Liver (tissue), 9 donors: ENCODE data around the gene ADAMTS7. TPM values are rescaled to one million over a fixed set of nuclear protein-coding genes. Genes with fewer than 3 reads are reported as not detected.

Source experiments
- DNase-seq: peaks from one replicate; pipeline ENCODE4 v3.0.0-alpha.2; 2017; ENCODE audit warnings: low spot score
- H3K27ac ChIP-seq, 2 donors: one replicate each; pipeline ENCODE4 v1.7.0; 2013; ENCODE audit warnings: inconsistent platforms in 2 of 2, low read length in 2 of 2, control low read depth in 1 of 2, low read depth in 1 of 2, mild to moderate bottlenecking in 1 of 2
- H3K27me3 ChIP-seq, 4 donors: one replicate each; pipeline versions ENCODE4 v1.6.1 to v1.7.0; 2013; ENCODE audit warnings: low read length in 3 of 4, inconsistent platforms in 1 of 4, mild to moderate bottlenecking in 1 of 4, moderate library complexity in 1 of 4; ENCODE audit not compliant: control insufficient read depth in 4 of 4, insufficient read depth in 4 of 4
- H3K36me3 ChIP-seq, 4 donors: one replicate each; pipeline versions ENCODE4 v1.6.1 to v1.7.0; 2013; ENCODE audit warnings: low read length in 3 of 4, mild to moderate bottlenecking in 3 of 4, low read depth in 1 of 4, moderate library complexity in 1 of 4; ENCODE audit not compliant: control insufficient read depth in 4 of 4, insufficient read depth in 3 of 4
- H3K4me1 ChIP-seq, 4 donors: one replicate each; pipeline versions ENCODE4 v1.6.1 to v1.7.0; 2013; ENCODE audit warnings: low read length in 3 of 4, mild to moderate bottlenecking in 3 of 4, moderate library complexity in 1 of 4; ENCODE audit not compliant: control insufficient read depth in 4 of 4, insufficient read depth in 4 of 4
- H3K4me3 ChIP-seq, 3 donors: one replicate each; pipeline versions ENCODE4 v1.6.1 to v1.7.0; 2013; ENCODE audit warnings: low read length in 3 of 3, control low read depth in 1 of 3, low read depth in 1 of 3, mild to moderate bottlenecking in 1 of 3
- H3K9ac ChIP-seq, 2 donors: one replicate each; pipeline ENCODE4 v1.7.0; 2013; ENCODE audit warnings: low read length in 2 of 2, mild to moderate bottlenecking in 2 of 2, moderate library complexity in 2 of 2, control low read depth in 1 of 2, low read depth in 1 of 2
- H3K9me3 ChIP-seq, 4 donors: one replicate each; pipeline versions ENCODE4 v1.6.1 to v1.7.0; 2013; ENCODE audit warnings: low read length in 3 of 4; ENCODE audit not compliant: control insufficient read depth in 4 of 4
- ATF3 ChIP-seq: IDR thresholded peaks from 2 replicates; pipeline ENCODE4 v1.6.1; 2016; ENCODE audit warnings: antibody characterized with exemption
- EGR1 ChIP-seq, 2 donors: IDR thresholded peaks; 2 replicates each; pipeline ENCODE4 v1.6.1; 2016 to 2018; ENCODE audit warnings: antibody characterized with exemption in 2 of 2, low read depth in 2 of 2
- FOXA1 ChIP-seq: IDR thresholded peaks from 2 replicates; pipeline ENCODE4 v1.6.1; 2016; ENCODE audit warnings: antibody characterized with exemption
- FOXA2 ChIP-seq: IDR thresholded peaks from 2 replicates; pipeline ENCODE4 v1.6.1; 2016; ENCODE audit warnings: antibody characterized with exemption
- HNF4A ChIP-seq, 2 donors: conservative IDR thresholded peaks; 2 replicates each; pipeline ENCODE4 v1.6.1; 2016; ENCODE audit warnings: antibody characterized with exemption in 2 of 2, mild to moderate bottlenecking in 2 of 2
- HNF4G ChIP-seq: IDR thresholded peaks from 2 replicates; pipeline ENCODE4 v1.6.1; 2016; ENCODE audit warnings: antibody characterized with exemption
- JUND ChIP-seq, 2 donors: IDR thresholded peaks; 2 replicates each; pipeline ENCODE4 v1.6.1; 2016; ENCODE audit warnings: antibody characterized with exemption in 2 of 2
- MAX ChIP-seq: IDR thresholded peaks from 2 replicates; pipeline ENCODE4 v1.6.1; 2016; ENCODE audit warnings: antibody characterized with exemption
- NR2F2 ChIP-seq: IDR thresholded peaks from 2 replicates; pipeline ENCODE4 v1.6.1; 2016; ENCODE audit warnings: antibody characterized with exemption
- RAD21 ChIP-seq, 2 donors: IDR thresholded peaks; 2 replicates each; pipeline ENCODE4 v1.6.1; 2016; ENCODE audit warnings: antibody characterized with exemption in 2 of 2, mild to moderate bottlenecking in 2 of 2
- RXRA ChIP-seq, 2 donors: IDR thresholded peaks; 2 replicates each; pipeline ENCODE4 v1.6.1; 2017 to 2018; ENCODE audit warnings: antibody characterized with exemption in 2 of 2, mild to moderate bottlenecking in 1 of 2
- SP1 ChIP-seq: IDR thresholded peaks from 2 replicates; pipeline ENCODE4 v1.6.1; 2018; ENCODE audit warnings: antibody characterized with exemption, mild to moderate bottlenecking
- TAF1 ChIP-seq: conservative IDR thresholded peaks from 2 replicates; pipeline ENCODE4 v1.6.1; 2016; ENCODE audit warnings: antibody characterized with exemption, mild to moderate bottlenecking
- YY1 ChIP-seq: IDR thresholded peaks from 2 replicates; pipeline ENCODE4 v1.6.1; 2016; ENCODE audit warnings: antibody characterized with exemption, mild to moderate bottlenecking
- ZBTB33 ChIP-seq: IDR thresholded peaks from 2 replicates; pipeline ENCODE4 v1.6.1; 2016; ENCODE audit warnings: antibody characterized with exemption
- WGBS: extraction: QIAGEN DNeasy Blood & Tissue Kit; methylation state at CpG from one replicate; pipeline ENCODE4 v1.1.7; 2013; 5-methylcytosine and 5-hydroxymethylcytosine counted together
- polyA plus RNA-seq, 2 donors: library from polyadenylated mRNA; stranded (reverse) in 1 of 2; unstranded in 1 of 2; fragments of 200-250 nt in 1 of 2; fragments of >200 nt in 1 of 2; fragmentation: Nextera tagmentation in 1 of 2; extraction: Ambion mirVana in 1 of 2; gene quantifications; one replicate each; pipeline versions ENCODE4 v1.2.1 to v1.2.3, GENCODE V29; 2013 to 2015
- total RNA-seq, 2 donors: library from RNA; depleted of rRNA; stranded (reverse); fragments of >200 nt; gene quantifications; one replicate each; pipeline ENCODE4 v1.2.3, GENCODE V29; 2014
- TF ChIP-seq, protein P1 (sequence below): IDR thresholded peaks from 2 replicates; pipeline ENCODE4 v1.6.1; 2016; ENCODE audit warnings: antibody characterized with exemption, mild to moderate bottlenecking
- TF ChIP-seq, protein P2 (sequence below): fragments of 150-350 bp; IDR thresholded peaks from 2 replicates; pipeline ENCODE4 v1.5.1; 2017; ENCODE audit warnings: improper control_type of control experiment, low read depth, low read length; ENCODE audit not compliant: missing input control
- donor health status: healthy.
- donor health status: healthy.
- donor health status: healthy.
- donor health status: healthy.
- donor health status: healthy.

ADAMTS7 gene
- total and polyA plus RNA-seq, 4 donors, result 0.13 to 2.4 (median 1.3) TPM

DNA sequence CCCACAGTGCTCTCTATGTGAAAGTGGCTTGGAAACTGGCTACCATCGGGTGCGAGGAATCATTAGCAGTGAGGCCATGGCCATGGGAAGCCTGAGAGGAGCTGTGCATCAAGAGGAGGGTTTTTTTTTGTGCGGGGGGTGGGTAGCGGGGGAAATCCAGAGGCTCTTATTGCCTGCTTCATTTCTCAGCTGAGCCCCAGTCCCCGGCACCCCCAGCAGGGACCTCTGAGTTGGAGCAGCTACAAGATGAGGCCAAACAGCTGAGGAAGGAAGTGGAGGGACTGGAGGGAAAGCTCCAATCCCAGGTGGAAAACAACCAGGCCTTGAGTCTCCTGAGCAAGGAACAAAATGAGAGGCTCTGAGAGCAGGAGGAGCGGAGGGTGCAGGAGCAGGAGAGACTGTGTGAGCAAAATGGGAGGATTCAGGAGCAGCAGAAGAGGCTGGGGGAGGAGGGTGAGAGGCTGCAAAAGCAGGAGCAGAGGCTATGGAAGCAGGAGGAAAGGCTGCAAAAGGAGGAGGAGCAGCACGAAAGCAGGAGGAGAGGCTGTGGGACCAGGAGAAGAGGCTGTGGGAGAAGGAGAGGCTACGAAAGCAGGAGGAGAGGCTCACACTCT is 76.7 kb downstream of the ADAMTS7 start:
- DNase-seq, result no peak
- WGBS, result 84% methylated on average over 8 of the region's 8 CpGs

DNA sequence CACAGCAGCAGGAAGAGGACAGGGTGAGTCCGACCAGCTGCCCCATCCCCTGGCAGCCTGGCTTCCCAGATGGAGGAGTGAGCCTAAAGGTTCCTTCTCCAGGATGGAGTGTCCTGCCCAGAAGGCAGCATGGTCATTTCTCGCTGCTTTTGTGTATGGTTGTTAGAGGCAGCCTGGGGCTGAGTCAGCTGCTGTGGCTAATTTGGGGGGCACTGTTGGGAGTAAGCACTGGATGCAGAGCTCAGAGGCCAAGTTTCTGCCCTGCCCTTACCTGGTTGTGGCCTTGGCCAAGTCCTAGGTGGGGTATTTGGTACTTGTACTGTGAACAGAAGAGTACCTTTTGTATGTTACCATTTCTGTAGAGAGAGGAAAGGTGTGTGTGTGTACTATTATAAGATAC is 78.6 kb downstream of the ADAMTS7 start:
- no peak for TF ChIP-seq YY1
- no peak for TF ChIP-seq NR2F2
- no peak for TF ChIP-seq HNF4G
- no peak for TF ChIP-seq JUND (IDR thresholded peaks at IDR 0.05)
- no peak for TF ChIP-seq EGR1 (IDR thresholded peaks at IDR 0.05; ENCODE audit: low read depth in 2 of 2)
- no peak for TF ChIP-seq SP1
- TF ChIP-seq, protein P1, sequence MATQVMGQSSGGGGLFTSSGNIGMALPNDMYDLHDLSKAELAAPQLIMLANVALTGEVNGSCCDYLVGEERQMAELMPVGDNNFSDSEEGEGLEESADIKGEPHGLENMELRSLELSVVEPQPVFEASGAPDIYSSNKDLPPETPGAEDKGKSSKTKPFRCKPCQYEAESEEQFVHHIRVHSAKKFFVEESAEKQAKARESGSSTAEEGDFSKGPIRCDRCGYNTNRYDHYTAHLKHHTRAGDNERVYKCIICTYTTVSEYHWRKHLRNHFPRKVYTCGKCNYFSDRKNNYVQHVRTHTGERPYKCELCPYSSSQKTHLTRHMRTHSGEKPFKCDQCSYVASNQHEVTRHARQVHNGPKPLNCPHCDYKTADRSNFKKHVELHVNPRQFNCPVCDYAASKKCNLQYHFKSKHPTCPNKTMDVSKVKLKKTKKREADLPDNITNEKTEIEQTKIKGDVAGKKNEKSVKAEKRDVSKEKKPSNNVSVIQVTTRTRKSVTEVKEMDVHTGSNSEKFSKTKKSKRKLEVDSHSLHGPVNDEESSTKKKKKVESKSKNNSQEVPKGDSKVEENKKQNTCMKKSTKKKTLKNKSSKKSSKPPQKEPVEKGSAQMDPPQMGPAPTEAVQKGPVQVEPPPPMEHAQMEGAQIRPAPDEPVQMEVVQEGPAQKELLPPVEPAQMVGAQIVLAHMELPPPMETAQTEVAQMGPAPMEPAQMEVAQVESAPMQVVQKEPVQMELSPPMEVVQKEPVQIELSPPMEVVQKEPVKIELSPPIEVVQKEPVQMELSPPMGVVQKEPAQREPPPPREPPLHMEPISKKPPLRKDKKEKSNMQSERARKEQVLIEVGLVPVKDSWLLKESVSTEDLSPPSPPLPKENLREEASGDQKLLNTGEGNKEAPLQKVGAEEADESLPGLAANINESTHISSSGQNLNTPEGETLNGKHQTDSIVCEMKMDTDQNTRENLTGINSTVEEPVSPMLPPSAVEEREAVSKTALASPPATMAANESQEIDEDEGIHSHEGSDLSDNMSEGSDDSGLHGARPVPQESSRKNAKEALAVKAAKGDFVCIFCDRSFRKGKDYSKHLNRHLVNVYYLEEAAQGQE, result no peak
- no peak for TF ChIP-seq FOXA2
- TF ChIP-seq TAF1, result no peak
- TF ChIP-seq HNF4A (conservative IDR thresholded peaks at IDR 0.05), result no peak
- no peak for TF ChIP-seq RXRA (IDR thresholded peaks at IDR 0.05)
- TF ChIP-seq FOXA1, result no peak
- WGBS, result 75% methylated on average over 2 of the region's 2 CpGs
- no peak overlapping the region for H3K9ac ChIP-seq
- DNase-seq, result no peak
- H3K4me1 ChIP-seq, result no peaks in the 10 kb centered on the region
- H3K36me3 ChIP-seq, result no peaks in the 10 kb centered on the region
- H3K4me3 ChIP-seq, result no peak overlapping the region
- no peaks in the 10 kb centered on the region for H3K9me3 ChIP-seq
- H3K27me3 ChIP-seq, result no peaks in the 10 kb centered on the region
- no peak overlapping the region for H3K27ac ChIP-seq

More for the DNA sequence above, 76.7 kb downstream of the ADAMTS7 start:
- Histone ChIP-seq H3K9ac (no peak overlapping the region), H3K27me3 (no peaks in the 10 kb centered on the region), H3K4me3 (no peak overlapping the region), H3K4me1 (no peaks in the 10 kb centered on the region), H3K9me3 (no peaks in the 10 kb centered on the region), H3K27ac (no peak overlapping the region), H3K36me3 (no peaks in the 10 kb centered on the region)
- no peak for TF ChIP-seq FOXA2
- no peak for TF ChIP-seq ZBTB33

- WGBS, result 94% methylated on average over 6 of the region's 6 CpGs
- H3K4me1 ChIP-seq, result no peaks in the 10 kb centered on the region
- TF ChIP-seq RAD21 (IDR thresholded peaks at IDR 0.05) (no peak), FOXA2 (no peak), FOXA1 (no peak), TAF1 (no peak), NR2F2 (no peak), SP1 (no peak), MAX (no peak), ATF3 (no peak), YY1 (no peak), HNF4G (no peak)
- TF ChIP-seq, protein P1, result no peak
- TF ChIP-seq, protein P2, sequence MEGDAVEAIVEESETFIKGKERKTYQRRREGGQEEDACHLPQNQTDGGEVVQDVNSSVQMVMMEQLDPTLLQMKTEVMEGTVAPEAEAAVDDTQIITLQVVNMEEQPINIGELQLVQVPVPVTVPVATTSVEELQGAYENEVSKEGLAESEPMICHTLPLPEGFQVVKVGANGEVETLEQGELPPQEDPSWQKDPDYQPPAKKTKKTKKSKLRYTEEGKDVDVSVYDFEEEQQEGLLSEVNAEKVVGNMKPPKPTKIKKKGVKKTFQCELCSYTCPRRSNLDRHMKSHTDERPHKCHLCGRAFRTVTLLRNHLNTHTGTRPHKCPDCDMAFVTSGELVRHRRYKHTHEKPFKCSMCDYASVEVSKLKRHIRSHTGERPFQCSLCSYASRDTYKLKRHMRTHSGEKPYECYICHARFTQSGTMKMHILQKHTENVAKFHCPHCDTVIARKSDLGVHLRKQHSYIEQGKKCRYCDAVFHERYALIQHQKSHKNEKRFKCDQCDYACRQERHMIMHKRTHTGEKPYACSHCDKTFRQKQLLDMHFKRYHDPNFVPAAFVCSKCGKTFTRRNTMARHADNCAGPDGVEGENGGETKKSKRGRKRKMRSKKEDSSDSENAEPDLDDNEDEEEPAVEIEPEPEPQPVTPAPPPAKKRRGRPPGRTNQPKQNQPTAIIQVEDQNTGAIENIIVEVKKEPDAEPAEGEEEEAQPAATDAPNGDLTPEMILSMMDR, result no peak
Measured at GRCh38 chr15:78730955-78731354, 80.3 kb downstream of the ADAMTS7 start.

More at GRCh38 chr15:78730955-78731354, 80.3 kb downstream of the ADAMTS7 start:
- Histone ChIP-seq H3K27me3 (no peaks in the 10 kb centered on the region), H3K36me3 (no peaks in the 10 kb centered on the region), H3K9me3 (no peaks in the 10 kb centered on the region), H3K4me3 (no peak overlapping the region), H3K9ac (no peak overlapping the region), H3K27ac (no peak overlapping the region)
- DNase-seq, result no peak
